Head of caudate nucleus (tissue), 42 donors: ENCODE measurements around the gene RCAN2.

Experiments
- DNase-seq, 42 donors: peaks; one replicate each; pipeline versions ENCODE4 v3.0.0 to v3.0.0-alpha.2; 2020 to 2021; ENCODE audit warnings: mixed read lengths in 7 of 42
- intact Hi-C: fragments of 100-400 bp; cut with DNase I; formaldehyde crosslinking; loops from one replicate; pipeline ENCODE4 v1.15.0; 2022

The RCAN2 gene

DNA sequence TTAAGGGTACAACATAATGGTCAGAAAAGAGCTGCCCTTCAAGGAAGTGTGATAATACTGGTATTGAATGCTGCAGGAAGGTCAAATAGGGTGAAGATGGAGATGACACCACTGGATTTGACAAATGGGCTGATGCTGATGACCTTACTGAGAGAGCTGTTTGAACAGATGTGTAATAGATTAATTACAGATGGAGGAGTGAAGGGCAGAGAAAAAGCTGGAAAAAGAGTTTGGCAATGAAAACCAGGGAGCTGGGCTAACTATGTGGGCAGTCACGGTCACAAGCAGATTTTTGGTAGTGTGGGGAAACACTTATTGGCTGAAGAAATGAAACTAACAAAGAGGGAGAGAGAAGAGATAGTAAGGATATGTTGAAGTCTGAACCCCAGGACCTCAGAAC is 236.9 kb downstream of the RCAN2 start:
- DNase-seq: no peak
- intact Hi-C loops: no loop called here

- no peak for DNase-seq
- intact Hi-C loops: no loop called here
These were observed 239.5 kb downstream of the RCAN2 start for GRCh38 chr6:46251583-46252339.

GRCh38 chr6:46248143-46248542 is 243.1 kb downstream of the RCAN2 start:
- no peak for DNase-seq
- intact Hi-C loops: no loop called here

GRCh38 chr6:46246727-46247126 is 244.5 kb downstream of the RCAN2 start:
- intact Hi-C loops: no loop called here
- DNase-seq: no peak

GRCh38 chr6:46246081-46246480 is 245.2 kb downstream of the RCAN2 start:
- intact Hi-C loops: no loop called here
- DNase-seq: no peak

DNA sequence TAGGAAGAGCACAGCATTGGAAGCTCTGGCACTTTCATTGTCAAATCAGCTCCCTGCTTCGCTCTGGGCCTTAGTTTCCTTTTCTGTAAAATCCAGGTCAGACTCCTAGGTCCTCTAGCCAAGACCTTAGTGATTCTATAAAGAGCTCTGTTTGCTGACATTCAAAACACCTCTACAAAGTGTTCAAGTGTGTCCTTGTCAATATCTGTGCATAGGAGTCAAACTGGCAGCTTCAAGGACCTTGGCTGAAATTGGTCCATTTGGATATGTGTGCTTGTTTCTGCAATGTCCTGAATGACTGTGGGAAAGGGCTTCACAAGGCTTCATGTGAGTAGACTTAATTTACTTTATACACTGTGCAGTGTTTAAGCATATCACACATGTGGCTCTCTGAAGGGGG is 246.6 kb downstream of the RCAN2 start:
- DNase-seq: no peak
- intact Hi-C loops: no loop called here

GRCh38 chr6:46243754-46244153 is 247.5 kb downstream of the RCAN2 start:
- no peak for DNase-seq
- intact Hi-C loops: no loop called here

GRCh38 chr6:46242921-46243320 is 248.3 kb downstream of the RCAN2 start:
- peak in 8 of 42 donors; percentile 13 to 54 (median 28) for DNase-seq
- intact Hi-C loops: no loop called here

- intact Hi-C loops: no loop called here
- no peak for DNase-seq
These were observed 250.2 kb downstream of the RCAN2 start for GRCh38 chr6:46240866-46241565.

DNA sequence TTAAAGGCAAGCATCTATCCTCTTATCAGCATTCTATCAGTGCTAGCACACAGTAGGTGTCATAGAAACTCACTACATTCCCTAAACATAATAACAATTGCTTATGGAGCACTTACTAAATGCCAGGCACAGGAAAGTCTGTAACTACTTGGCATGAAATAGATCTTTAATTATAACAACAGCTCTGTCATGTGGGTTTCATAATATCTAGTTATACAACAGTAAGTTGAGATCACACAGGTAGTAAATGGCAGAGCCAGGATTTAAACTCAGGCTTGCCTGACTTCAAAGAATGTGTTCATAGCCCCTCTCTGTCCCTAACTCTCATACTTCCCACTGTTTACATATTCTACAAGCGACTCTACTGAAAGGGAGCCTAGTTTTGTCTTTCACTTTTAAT is 254.5 kb downstream of the RCAN2 start:
- intact Hi-C loops: no loop called here
- no peak for DNase-seq

GRCh38 chr6:46235242-46235641 is 256.0 kb downstream of the RCAN2 start:
- no peak for DNase-seq
- intact Hi-C loops: no loop called here

- intact Hi-C loops: no loop called here
- DNase-seq: no peak
These were observed 256.5 kb downstream of the RCAN2 start for GRCh38 chr6:46234700-46235099.

DNA sequence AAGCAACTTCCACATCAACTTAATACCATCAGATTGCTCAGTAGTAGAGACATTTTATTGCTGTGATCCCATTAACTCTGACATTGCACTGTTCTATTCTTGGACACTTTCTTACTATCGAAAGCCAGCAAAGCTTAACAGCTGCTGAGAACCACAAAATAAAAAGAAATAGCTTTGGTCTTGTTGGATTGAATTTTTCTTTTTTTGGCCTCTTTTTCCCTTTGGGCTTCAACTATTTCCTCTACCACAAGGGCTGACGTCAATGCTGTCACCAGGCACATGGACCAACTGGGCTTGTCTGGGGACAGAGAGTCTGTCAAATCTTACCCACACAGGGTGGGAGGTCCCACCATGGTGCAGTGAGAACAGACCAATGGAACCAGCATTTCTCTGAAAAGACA is 257.1 kb downstream of the RCAN2 start:
- intact Hi-C loops: no loop called here
- DNase-seq: no peak

GRCh38 chr6:46233129-46233528 is 258.1 kb downstream of the RCAN2 start:
- no peak for DNase-seq
- intact Hi-C loops: no loop called here

- intact Hi-C loops: loop anchor here (5.0 to 10.0 kb wide), 3 partner anchors 190 to 403 kb away; partner anchors contain the start of gene RCAN2
- no peak for DNase-seq
These were observed 269.0 kb downstream of the RCAN2 start for GRCh38 chr6:46222286-46222685.

DNA sequence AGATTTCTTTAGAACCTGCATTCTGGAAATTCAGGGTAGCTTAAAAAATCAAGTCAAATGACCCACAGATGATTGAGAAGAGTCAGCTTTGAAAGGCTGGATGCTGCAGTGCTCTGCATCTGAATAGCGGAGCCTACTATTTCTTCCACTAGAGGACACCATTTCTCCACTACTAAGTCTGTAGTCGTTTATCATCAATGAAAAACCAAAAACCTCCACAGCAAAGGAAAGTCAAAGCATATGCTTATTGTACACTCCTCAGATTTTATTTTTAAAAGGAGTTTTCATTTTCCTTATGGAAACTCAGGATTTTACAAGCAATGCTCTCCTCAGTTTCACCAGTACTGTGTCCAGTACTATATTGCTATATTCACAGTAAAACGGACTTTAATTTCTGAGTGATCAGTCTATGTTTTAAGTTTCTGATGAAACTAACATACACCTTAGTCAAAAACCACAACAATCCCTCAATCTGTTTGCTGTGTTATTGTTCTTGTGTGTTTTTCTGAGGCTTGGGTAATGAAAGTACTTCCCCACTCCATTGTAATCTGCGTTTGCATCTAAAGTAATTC is 269.9 kb downstream of the RCAN2 start:
- intact Hi-C loops: loop anchor here (5.0 to 10.0 kb wide), 3 partner anchors 191 to 403 kb away; partner anchors contain the start of gene RCAN2
- peak in 11 of 42 donors; percentile 21 to 75 (median 41) for DNase-seq

GRCh38 chr6:46220352-46221221 is 270.7 kb downstream of the RCAN2 start:
- intact Hi-C loops: loop anchor here (5.0 to 10.0 kb wide), 3 partner anchors 192 to 404 kb away; partner anchors contain the start of gene RCAN2
- DNase-seq: no peak

DNA sequence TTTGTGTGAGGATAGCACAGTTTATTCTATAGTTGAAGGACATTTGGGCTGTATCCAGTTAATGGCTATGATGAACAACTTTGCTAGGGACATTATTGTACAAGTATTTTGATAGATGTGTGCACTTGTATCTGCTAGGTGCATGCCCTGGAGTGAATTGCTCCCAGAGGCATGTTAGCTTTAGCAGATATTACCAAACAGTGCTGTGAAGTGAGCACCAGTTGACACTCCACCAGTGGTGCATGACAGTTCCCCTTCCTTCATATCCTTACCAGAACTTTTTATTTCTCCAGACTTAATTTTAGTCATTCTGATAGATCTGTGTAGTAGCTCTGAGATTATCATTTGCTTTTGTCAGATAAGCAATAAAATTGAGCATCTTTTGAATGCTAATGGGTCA is 271.6 kb downstream of the RCAN2 start:
- intact Hi-C loops: loop anchor here (5.0 to 10.0 kb wide), 3 partner anchors 193 to 405 kb away; partner anchors contain the start of gene RCAN2
- DNase-seq: no peak

- no peak for DNase-seq
- intact Hi-C loops: no loop called here
These were observed 272.8 kb downstream of the RCAN2 start for GRCh38 chr6:46218457-46218856.
